ENCODE data around the gene GALK1. TPM values are rescaled to one million over a fixed set of nuclear protein-coding genes. Genes with fewer than 3 reads are reported as not detected.

The GALK1 gene
- total and polyA plus RNA-seq, 9 of the 15 experiments (the other 6 are each of a cell fraction or from before 2014, with no cell fraction given): 0.45 to 51.6 (median 17.4) TPM

DNA sequence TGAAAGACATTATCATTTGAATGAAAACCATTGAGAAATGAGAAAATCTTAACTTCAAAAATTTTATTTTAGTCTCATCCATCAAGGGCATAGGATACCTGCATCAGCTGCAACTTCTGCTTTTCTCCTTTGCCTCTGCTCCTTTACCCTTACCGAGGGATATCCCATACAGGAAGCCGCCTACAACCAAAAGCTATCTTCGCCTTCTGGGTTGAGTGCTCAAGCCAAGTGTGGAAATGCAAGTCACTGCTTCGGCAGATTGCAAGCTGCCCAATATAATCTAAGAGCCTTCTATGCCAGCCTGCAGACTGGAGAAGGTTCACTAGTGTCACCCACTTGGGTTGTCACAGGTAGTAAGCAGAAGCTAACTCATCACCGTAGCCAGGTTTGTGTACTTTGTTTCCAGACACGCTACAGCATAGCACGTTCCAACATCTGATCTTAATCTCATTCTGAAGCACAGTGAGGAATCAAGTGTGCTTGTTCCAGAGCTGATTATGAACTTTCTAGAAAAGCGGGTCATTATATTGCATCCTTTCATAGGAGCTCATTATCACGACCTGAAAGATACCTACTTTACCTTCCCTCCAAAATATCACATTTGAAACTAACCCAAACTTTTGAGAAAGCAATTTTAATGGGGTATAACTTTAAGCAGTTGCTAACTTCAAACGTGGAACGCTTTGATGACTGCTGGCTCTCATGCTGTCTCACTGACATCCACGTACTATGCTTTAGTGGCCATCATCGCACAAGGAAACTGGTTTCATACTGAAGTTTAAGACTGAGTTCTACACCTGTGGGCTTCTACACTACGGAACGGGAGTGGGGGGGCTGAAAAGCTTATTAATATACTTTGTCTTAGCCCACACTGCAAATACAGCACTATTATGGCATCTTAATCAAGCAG lies 11.6 kb upstream of the GALK1 start (continued):
- no peak for TF ChIP-seq TGIF2 (CRISPR knock-in tag; IDR thresholded peaks at IDR 0.05)
- TF ChIP-seq ZKSCAN1 (IDR thresholded peaks at IDR 0.05; ENCODE audit: low read depth, low read length): no peak
- TF ChIP-seq RFX5 (IDR thresholded peaks at IDR 0.05; ENCODE audit: low read depth, low read length): no peak
- no peak for TF ChIP-seq FOXK1 (CRISPR knock-in tag; IDR thresholded peaks at IDR 0.05; ENCODE audit: borderline replicate concordance)
- TF ChIP-seq, protein P1, sequence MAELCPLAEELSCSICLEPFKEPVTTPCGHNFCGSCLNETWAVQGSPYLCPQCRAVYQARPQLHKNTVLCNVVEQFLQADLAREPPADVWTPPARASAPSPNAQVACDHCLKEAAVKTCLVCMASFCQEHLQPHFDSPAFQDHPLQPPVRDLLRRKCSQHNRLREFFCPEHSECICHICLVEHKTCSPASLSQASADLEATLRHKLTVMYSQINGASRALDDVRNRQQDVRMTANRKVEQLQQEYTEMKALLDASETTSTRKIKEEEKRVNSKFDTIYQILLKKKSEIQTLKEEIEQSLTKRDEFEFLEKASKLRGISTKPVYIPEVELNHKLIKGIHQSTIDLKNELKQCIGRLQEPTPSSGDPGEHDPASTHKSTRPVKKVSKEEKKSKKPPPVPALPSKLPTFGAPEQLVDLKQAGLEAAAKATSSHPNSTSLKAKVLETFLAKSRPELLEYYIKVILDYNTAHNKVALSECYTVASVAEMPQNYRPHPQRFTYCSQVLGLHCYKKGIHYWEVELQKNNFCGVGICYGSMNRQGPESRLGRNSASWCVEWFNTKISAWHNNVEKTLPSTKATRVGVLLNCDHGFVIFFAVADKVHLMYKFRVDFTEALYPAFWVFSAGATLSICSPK (IDR thresholded peaks at IDR 0.05; ENCODE audit: borderline replicate concordance): no peak
- TF ChIP-seq HDAC6 (IDR thresholded peaks at IDR 0.05; ENCODE audit: low read depth, low read length): no peak
- TF ChIP-seq NCOA2 (IDR thresholded peaks at IDR 0.05; ENCODE audit: partially characterized antibody in 2 of 2): no peak
- TF ChIP-seq, protein P2, sequence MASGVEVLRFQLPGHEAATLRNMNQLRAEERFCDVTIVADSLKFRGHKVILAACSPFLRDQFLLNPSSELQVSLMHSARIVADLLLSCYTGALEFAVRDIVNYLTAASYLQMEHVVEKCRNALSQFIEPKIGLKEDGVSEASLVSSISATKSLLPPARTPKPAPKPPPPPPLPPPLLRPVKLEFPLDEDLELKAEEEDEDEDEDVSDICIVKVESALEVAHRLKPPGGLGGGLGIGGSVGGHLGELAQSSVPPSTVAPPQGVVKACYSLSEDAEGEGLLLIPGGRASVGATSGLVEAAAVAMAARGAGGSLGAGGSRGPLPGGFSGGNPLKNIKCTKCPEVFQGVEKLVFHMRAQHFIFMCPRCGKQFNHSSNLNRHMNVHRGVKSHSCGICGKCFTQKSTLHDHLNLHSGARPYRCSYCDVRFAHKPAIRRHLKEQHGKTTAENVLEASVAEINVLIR (CRISPR knock-in tag; IDR thresholded peaks at IDR 0.05): peak; percentile 48
- TF ChIP-seq, protein P3, sequence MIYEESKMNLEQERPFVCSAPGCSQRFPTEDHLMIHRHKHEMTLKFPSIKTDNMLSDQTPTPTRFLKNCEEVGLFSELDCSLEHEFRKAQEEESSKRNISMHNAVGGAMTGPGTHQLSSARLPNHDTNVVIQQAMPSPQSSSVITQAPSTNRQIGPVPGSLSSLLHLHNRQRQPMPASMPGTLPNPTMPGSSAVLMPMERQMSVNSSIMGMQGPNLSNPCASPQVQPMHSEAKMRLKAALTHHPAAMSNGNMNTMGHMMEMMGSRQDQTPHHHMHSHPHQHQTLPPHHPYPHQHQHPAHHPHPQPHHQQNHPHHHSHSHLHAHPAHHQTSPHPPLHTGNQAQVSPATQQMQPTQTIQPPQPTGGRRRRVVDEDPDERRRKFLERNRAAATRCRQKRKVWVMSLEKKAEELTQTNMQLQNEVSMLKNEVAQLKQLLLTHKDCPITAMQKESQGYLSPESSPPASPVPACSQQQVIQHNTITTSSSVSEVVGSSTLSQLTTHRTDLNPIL (CRISPR knock-in tag; IDR thresholded peaks at IDR 0.05): no peak
- TF ChIP-seq TAF7 (tag; IDR thresholded peaks at IDR 0.05): no peak
- TF ChIP-seq ZNF133 (CRISPR knock-in tag; IDR thresholded peaks at IDR 0.05): no peak
- TF ChIP-seq SMARCA5 (IDR thresholded peaks at IDR 0.05): no peak
- peak; percentile 38; the same call in 1 of the 2 replicates for TF ChIP-seq CHCHD3 (CRISPR knock-in tag; IDR thresholded peaks at IDR 0.05)
- TF ChIP-seq, protein P4, sequence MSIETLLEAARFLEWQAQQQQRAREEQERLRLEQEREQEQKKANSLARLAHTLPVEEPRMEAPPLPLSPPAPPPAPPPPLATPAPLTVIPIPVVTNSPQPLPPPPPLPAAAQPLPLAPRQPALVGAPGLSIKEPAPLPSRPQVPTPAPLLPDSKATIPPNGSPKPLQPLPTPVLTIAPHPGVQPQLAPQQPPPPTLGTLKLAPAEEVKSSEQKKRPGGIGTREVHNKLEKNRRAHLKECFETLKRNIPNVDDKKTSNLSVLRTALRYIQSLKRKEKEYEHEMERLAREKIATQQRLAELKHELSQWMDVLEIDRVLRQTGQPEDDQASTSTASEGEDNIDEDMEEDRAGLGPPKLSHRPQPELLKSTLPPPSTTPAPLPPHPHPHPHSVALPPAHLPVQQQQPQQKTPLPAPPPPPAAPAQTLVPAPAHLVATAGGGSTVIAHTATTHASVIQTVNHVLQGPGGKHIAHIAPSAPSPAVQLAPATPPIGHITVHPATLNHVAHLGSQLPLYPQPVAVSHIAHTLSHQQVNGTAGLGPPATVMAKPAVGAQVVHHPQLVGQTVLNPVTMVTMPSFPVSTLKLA (conservative IDR thresholded peaks at IDR 0.05): peak; percentile 6 to 57; a peak in 3 of 4 replicates
- TF ChIP-seq ZNF324 (CRISPR knock-in tag; IDR thresholded peaks at IDR 0.05): 0 out of 2 replicates have a peak, but pooled peaks have one; percentile 57
- no peak for TF ChIP-seq ZNF175 (CRISPR knock-in tag; IDR thresholded peaks at IDR 0.05; ENCODE audit: low read depth)
- TF ChIP-seq ZNF224 (CRISPR knock-in tag; IDR thresholded peaks at IDR 0.05): no peak
- TF ChIP-seq, protein P5, sequence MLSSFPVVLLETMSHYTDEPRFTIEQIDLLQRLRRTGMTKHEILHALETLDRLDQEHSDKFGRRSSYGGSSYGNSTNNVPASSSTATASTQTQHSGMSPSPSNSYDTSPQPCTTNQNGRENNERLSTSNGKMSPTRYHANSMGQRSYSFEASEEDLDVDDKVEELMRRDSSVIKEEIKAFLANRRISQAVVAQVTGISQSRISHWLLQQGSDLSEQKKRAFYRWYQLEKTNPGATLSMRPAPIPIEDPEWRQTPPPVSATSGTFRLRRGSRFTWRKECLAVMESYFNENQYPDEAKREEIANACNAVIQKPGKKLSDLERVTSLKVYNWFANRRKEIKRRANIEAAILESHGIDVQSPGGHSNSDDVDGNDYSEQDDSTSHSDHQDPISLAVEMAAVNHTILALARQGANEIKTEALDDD (IDR thresholded peaks at IDR 0.05): peak; percentile 84

Data from K562 (cell line).